Activated CD8-positive, alpha-beta memory T cell treated with anti-CD3 and anti-CD28 coated beads, Interleukin-2, amount 50 U/mL, for 1 hour (primary cell): ENCODE data around the gene USP34.
"Not testable (repeated sequence)": the region's sequence is repeated elsewhere in the genome, so short reads cannot be mapped to it uniquely, and the experiment has no call there.

Experiments used
- DNase-seq: peaks from one replicate; pipeline ENCODE4 v3.0.0-alpha.2; 2020; ENCODE audit errors: extremely low read depth

The USP34 gene

DNA sequence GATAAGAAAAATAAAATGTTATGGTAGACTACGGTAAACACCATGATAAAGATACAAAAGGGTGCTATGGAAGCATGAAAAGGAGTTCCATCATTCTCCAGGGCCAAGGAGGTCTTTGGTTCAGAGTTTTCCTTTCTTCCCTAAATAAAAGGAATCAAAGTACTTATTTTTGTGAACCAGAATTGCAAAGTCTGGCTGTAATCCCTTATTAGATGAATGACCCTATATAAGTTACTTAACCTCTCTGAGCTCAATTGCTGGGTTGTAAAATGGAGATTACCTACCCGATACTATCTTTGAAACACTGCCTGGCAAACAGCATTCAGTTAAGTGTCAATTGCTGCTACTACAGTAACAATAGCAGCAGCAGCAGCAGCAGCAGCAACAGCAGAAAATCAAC, 218.9 kb downstream of the USP34 start:
- DNase-seq = no peak

DNA sequence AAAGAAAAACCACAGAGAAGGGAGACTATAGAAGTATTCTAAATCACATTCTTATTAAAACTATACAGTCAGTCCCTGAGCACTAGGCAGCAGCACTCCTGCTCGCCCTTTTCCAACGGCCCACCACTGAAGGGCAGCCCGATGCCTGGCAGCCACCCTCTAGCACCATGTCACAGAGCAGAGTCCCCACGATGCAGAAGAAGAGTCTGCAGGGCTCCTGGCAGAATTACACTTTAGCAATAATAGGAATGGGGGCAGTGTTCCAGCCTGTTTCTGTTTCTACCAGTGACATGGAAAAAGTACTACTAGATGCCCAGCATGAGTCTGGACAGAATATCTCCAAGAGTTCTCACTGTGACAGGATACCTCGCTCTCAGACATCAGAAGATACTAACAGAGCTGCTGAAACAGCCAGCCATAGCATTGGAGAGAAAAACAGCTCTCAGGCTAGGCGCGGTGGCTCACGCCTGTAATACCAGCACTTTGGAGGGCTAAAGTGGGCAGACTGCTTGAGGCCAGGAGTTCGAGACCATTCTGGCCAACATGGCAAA, 221.3 kb downstream of the USP34 start:
- no peak for DNase-seq

DNA sequence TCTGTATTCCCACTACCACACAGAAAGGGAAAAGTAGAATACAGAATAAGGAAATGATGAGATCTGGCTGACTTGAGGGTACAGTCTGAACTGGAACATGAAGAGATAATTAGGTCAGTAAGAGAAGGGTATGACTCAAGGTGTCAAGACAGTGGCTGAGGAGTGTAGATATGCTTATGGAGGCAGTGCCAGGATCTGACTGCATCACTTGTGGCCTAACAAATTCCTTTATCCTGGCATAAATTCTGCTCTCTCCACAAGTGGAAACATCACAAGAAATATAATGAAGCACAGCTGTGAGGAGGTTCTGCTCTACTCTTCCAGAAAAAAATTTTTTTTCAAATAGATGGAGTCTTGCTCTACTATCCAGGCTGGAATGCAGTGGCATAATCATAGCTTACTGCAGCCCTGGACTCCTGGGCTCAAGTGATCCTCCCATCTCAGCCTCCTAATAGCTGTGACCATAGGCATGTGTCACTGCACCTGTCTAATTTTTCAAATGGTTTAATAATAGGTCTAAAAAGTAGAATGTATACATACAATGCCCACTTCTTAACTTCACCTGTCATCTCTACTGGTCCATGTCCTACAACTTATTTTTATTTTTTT, 223.6 kb downstream of the USP34 start:
- DNase-seq = no peak

DNA sequence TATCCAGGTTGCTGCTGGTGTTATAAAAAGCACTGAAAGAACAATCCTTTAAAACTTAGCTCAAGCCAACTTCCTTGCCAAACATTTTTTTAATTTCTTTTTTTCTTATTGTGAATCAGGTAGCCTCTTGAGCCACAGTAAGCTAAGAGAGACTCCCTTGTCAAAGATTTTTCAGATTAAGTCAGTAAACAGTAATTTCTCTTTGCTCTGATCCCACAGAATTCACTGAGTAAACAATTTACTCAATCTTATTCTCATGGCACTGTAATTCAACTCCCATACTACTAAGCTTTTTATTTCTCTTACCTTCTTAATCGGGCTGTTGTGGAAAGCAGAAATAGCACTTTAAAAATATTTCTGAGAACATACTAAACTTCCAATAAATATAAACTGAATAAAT, 226.2 kb downstream of the USP34 start:
- no peak for DNase-seq

DNA sequence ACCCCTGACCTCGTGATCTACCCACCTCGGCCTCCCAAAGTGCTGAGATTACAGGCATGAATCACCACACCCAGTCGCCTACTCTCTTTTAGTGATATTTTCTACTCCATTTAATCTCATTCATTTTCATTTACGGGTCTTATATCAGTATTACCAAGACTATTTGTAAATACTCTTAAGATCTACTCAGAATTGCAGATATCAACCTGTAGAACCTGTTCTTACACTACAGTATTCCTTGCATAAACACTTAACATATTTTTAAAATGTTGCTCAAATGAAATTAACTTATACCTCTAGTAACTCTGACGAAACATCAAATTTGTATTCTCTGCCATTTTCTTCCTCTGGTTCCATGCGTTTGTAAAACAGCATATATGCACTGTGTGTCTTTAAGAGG, 229.6 kb downstream of the USP34 start:
- DNase-seq = no peak

DNA sequence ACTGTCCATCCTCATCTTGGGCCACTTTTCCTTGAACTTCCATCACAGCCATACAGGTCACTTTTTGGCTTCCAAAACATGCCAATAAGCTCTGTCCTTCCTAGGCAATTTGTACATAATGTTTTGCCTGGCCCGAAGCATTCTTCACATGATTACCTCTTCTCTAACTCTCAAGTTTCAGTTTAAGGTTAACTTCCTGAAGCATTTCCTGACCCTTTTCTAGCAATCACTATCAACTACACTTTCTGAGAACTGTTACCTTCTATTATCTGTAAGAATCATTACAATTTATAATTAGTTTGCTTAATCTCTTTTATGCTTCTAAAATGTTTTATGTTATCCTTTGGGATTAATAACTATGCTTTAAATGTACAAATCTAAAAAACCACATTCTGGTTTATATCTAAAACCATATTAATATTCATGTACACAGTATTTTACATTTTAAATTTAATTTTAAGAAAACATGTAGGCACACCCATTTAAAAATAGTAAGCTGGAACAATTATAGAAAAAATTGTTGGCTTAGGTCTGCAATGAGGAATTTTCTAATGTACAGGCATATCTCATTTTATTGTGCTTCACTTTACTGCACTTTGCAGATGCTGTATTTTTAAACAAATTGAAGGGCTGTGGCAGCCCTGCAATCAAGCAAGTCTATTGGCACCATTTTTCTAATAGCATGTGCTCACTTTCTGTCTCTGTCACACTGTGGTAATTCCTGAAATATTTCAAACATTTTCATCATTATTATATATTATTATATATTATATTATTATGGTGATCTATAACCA, 232.5 kb downstream of the USP34 start:
- no peak for DNase-seq

DNA sequence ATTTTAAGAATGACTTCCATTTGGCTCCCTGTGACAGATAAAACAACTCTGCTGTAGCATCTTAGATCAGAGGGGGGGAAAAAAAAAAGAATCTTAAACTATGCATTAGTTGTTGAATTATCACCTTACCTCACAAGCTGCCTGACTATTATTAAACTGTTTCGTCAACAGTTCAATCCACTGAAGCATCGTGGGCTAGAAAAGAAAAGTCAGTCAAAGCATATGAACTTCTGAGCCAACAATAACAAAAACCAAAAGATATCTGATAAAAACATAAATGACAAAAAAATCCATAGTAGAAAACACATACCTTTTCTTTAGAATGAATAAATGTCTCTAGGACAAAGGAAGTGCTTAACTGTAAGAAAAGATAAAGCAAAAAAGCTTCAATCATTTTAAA, 235.2 kb downstream of the USP34 start:
- DNase-seq = no peak

DNA sequence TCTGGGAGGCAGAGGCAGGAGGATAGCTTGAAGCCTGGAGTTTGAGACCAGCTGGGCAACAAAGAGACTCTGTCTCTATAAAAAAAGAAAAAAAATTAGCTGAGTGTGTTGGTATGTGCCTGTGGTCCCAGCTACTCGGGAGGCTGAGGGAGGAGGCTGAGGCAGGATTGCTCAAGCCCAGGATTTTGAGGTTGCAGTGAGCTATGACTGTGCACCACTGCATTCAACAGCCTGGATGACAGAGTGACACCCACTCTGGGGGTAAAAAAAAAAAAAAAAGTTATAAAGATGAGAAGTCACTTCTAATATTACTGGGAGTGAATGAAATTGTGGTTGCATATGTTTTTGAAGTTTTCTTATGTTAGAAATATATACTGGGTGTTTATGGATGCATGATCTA, 237.3 kb downstream of the USP34 start:
- no peak for DNase-seq

DNA sequence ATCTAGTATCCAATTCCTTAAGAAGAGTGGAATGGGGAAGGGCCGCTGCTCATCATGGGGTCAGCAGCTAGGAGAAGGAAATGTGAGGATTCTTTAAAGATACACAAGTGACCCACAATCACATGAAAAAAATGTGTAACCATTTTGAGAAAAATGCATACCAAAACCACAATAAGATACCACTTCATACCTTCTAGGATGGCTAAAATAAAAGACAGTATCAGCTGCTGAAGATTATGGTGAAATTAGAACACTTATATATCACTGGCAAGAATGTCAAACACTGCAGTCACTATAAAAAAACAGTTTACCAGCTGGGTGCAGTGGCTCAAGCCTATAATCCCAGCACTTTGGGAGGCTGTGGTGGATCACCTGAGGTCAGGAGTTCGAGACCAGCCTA, 241.0 kb downstream of the USP34 start:
- DNase-seq = no peak

DNA sequence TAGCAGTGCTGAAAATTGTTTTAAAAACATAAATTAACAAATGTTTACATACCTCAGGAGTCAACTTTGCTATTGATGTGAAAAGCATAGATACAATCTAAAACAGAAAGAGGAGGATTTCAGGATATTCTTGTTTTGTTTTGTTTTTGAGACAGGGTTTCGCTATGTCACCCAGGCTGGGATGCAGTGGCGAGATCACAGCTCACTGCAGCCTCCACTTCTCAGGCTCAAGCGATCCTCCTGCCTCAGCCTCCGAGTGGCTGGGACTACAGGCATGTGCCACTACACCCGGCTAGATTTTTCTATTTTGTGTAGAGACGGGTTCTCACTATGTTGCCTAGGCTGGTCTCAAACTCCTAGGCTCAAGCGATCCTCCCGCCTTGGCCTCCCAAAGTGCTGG, 248.3 kb downstream of the USP34 start:
- no peak for DNase-seq

DNA sequence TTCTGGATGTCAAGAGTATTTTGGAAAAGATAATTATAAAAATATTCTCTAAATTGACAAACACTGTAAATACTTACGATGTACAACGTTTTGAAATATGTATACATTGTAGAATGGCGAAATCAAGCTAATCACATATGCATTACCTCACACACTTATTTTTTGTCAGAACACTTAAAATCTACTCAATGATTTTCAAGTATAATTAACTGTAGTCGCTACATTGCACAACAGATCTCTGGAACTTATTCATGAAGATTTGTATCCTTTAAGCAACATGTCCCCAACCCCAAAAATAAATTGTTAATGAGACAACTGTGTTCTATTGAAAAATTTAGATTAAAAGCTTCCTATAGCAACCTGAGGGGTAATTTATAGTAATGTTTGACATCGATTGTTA, 249.1 kb downstream of the USP34 start:
- no peak for DNase-seq

DNA sequence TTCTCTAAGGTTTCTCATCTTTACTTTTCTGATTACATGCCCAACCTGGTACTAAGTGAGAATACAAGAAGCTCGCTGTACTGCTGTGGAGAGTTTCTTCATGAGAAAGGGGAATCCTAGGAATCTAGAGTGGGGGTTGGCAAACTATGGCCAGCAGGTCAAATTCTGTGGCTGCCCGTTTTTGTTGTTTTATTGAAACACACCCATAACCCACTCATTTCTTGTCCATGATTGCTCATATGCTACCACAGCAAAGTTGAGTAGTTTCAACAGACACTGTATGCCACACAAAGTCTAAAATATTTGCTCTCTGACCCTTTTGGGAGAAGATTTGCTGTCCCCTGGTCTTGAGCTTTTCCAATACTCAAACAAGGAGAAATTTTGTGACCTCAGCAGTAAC, 250.1 kb downstream of the USP34 start:
- no peak for DNase-seq

DNA sequence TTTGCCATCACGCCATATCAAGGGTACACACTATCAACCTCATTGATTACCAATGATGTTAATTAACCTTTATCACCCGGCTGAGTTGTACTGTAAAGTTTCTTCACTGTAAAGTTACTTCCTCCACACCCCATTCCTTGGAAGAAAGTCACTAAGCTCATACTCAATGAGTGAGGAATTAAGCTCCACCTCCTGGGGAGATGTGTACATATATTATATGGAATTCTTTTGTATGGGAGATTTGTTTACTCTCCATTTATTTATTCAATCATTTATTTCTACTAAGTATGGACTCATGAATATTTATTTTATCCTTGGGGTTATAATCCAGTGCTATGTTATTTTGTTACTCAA, 252.1 kb downstream of the USP34 start:
- no peak for DNase-seq

DNA sequence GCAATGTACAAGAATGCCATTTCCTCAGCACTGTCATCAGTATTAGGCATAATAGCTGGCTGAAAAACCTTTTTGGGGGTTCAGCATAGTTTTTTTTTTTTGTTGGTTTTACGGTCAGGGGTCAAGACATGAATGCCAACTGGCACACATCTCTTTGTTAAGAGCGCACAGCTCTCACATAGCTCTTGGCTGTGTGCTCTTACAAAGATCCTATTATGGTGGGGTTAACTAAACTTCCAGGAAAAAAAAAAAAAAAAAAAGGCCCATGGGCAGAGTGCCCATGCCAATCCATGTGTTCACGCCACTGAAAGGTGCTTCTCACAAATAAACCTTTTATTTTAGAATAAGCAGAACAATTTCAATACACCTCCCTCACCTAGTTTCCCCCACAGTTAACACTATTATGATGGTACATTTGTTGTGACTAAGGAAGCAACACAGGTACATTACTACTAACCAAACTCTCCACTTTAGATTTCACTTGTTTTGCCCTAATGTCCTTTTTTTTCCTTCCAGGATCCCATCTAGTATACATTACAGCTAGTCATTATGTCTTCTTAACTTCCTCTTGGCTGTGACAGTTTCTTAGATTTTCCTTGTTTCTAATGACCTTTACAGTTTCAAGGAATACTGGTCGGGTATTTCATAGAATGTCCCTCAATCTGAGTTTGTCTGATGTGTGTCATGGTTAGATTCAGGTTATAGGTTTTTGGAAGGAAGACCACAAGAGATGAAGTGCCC, 252.6 kb downstream of the USP34 start:
- no peak for DNase-seq

DNA sequence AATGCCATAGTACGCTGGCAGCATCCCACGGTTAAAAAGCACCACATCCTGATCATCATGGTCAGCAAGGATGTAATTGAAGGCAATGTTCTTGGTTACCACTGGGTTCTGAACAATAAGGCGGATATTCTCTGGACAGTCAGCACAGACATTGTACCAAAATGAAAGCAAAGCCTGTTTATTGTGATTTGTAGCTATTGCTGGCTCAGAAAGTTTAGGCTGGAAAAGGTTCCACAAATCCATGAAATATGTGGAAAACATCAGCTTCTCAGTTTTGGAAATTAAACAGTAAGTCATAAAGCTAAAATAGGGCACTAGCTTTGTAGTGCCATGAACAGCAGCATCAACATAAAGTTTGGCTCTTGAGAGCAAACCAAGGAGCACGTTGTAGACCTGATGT, 256.7 kb downstream of the USP34 start:
- DNase-seq = no peak

DNA sequence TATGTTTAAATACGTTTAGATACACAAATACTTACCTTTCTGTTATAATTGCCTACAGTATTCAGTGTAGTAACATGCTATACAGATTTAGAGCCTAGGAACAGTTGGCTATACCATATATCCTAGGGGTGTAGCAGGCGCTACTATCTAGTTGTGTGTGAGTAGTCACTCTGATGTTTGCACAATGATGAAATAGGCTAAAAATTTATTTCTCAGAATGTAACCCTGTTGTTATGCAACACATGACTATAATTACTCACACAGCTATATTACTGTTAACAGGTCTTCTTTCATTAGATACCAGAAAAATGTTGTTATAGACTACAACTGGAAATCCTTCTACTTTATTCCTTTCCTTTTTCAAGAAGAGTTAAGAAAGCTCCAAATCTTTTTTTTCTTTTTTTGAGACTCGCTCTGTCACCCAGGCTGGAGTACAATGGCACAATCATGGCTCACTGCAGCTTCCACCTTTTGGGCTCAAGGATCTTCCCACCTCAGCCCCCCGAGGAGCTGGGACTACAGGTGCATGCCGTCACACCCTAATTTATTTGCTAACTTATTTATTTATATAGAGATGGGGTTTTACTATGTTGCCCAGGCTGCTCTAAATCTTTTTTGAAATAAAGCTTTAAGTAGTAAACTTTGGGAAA, 260.4 kb downstream of the USP34 start:
- DNase-seq = no peak

DNA sequence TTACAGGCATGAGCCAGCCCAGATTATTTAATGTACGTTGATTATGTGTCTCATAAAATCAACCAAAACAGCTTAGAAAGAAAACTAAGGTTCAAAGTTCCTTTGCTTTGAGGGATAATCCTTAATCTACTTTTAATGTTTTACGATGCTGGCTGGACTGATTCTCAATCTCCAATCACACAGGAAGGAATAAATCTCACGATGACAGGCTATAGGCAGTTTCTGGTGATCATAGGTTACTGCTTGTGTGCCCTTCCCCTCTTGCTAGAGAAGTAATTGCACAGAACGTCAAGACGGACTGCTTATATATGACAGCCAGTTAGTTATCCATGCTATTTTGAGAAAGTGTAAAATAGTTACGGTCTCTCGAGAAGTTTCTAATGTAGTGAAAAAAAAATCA, 265.8 kb downstream of the USP34 start:
- DNase-seq = no peak

DNA sequence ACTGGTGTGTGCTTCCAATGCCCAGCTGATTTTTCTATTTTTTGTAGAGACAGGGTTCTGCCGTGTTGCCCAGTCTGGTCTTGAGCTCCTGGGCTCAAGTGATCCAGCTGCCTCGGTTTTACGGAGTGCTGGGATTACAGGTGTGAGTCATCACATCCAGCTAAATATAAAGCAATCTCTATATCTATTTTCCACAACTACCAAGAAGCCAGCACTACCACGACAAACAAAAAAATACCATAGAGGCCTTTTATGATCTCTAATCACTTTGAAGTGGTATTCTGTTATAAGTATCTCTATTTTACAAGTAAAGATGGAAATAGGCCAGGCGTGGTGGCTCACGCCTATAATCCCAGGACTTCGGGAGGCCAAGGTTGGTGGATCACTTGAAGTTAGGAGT, 274.2 kb downstream of the USP34 start:
- no peak for DNase-seq

DNA sequence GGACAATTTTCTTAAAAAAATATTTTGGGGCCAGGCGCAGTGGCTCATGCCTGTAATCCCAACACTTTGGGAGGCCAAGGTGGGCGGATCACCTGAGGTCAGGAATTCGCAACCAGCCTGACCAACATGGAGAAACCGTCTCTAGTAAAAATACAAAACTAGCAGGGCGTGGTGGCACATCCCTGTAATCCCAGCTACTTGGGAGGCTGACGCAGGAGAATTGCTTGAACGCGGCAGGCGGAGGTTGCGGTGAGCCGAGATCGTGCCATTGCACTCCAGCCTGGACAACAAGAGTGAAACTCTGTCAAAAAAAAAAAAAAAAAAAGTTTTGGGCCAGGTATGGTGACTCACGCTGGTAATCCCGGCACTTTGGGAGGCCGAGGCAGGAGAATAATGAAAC, 276.2 kb downstream of the USP34 start:
- not testable (repeated sequence) for DNase-seq

DNA sequence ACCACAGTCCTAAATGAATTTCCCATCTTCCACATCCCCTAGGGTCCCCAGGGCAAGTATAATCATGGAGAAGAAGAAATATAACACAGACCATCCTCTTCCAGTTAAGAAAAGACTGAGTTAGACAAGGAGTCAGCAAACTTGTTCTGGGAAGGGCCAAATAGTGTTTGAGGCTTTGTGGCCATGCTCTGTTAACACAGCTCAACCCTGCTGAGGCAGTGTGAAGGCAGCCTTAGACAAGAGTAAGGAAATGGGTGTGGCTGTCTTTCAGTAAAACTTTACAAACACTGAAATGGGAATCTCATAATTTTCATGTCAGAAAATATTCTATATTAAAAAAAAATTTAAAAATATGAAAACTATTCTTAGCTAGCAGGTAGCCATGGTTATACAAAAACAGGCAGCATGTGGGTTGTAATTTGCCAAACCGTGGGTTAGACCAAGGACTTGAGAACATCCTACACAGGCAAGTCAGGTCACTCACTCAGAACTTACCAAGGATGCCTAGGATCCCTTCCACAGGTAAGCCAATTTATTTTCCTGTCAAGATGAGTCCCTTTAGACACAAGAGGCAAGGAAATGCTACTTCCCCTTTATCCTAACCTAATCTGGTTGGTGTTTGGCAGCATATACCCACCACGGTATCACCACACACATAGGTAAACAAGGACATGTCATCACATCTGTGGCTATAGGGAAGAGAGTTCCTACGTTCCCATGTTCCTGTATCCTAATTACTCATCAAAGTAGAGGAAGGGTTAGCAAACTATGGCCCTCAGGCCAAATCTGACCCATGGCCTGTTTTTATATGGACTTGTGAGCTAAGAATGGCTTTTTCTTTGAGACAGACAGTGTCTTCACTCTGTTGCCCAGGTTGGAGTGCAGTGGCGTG, 277.0 kb downstream of the USP34 start:
- no peak for DNase-seq

DNA sequence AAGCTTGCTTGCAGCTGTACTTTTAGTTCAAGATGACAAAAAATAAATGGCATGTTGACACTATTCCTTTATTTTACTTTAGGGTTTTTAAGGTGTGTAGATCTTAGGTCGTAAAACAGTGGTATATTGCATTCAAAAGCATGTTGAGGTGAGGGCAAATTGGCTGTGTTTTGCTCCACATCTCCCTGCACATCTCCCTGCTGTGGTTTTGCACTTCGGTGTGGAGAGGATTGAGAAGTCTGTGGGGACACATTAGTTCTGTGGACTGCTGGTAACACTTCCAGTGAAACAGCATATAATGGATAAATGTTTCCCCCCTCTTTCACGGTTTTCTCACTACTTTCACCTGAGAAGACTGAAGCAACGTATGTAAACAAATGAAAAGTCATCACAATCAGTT, 283.8 kb downstream of the USP34 start:
- no peak for DNase-seq
